ENCODE measurements around the gene ARL17B. TPM values are rescaled to one million over a fixed set of nuclear protein-coding genes. Genes with fewer than 3 reads are reported as not detected.
"Not testable (repeated sequence)": the region's sequence is repeated elsewhere in the genome, so short reads cannot be mapped to it uniquely, and the experiment has no call there.

The ARL17B gene
- total and polyA plus RNA-seq, 2 of the 4 experiments (the other 2 are of a cell fraction), result 4.8 to 6.5 TPM

- in situ Hi-C loops (cut with MboI; ENCODE audit: low sequenced_read_pairs); H4K8ac ChIP-seq (ENCODE audit: low read depth in 2 of 2, low read length in 2 of 2); H3K27ac ChIP-seq (ENCODE audit: insufficient read depth, low read length); H2BK120ac ChIP-seq (ENCODE audit: low read depth, low read length); H3K9ac ChIP-seq (ENCODE audit: low read depth, low read length); H3K4ac ChIP-seq (ENCODE audit: low read depth, low read length); H3K4me3 ChIP-seq (ENCODE audit: insufficient read depth, low read depth, low read length); H3K56ac ChIP-seq (ENCODE audit: extremely low read depth, insufficient read depth, low read length); H3K36me3 ChIP-seq (ENCODE audit: control insufficient read depth, insufficient read depth, low read length); H4K91ac ChIP-seq (ENCODE audit: insufficient read depth, low read depth, low read length); intact Hi-C loops (cut with micrococcal nuclease); H3K23ac ChIP-seq (ENCODE audit: low read depth, low read length); POLR2A ChIA-PET (ENCODE audit: unreplicated experiment); DNase-seq; H2BK5ac ChIP-seq (ENCODE audit: low read depth, low read length, poor library complexity, severe bottlenecking); dilution Hi-C loops (cut with HindIII; ENCODE audit: low sequenced_read_pairs, unreplicated experiment); H3K14ac ChIP-seq (replicated peaks; ENCODE audit: low read depth, low read length); H3K27me3 ChIP-seq (ENCODE audit: control insufficient read depth, insufficient read depth, low read length); H3K9me1 ChIP-seq (ENCODE audit: insufficient read depth, low read length); H3K4me1 ChIP-seq (ENCODE audit: control insufficient read depth, insufficient read depth, low read length); H3K4me2 ChIP-seq (ENCODE audit: low read depth, low read length); H2BK20ac ChIP-seq (ENCODE audit: low read depth, low read length); ATAC-seq (ENCODE audit: low read depth); H3K9me3 ChIP-seq (ENCODE audit: control insufficient read depth, insufficient read depth, low read length); H2BK15ac ChIP-seq (ENCODE audit: low read depth, low read length); BruUV-seq (replicated peaks); CTCF ChIA-PET; H2AK9ac ChIP-seq (replicated peaks; ENCODE audit: low read depth, low read length, poor library complexity); H4K5ac ChIP-seq (ENCODE audit: low read depth, low read length); H2AK5ac ChIP-seq (ENCODE audit: low read depth, low read length); H4K20me1 ChIP-seq (ENCODE audit: insufficient read depth, low read length); H2AFZ ChIP-seq (replicated peaks; ENCODE audit: low read length, poor library complexity); H3K79me1 ChIP-seq (ENCODE audit: low read depth in 1 of 2, low read length in 2 of 2); H3K18ac ChIP-seq (ENCODE audit: low read depth, low read length): not testable (repeated sequence)
- no CpG with 5 or more reads among the region's 27 CpGs for WGBS, 2 experiments (ENCODE audit: extremely low coverage in 2 of 2, insufficient read length in 1 of 2)
Observed at GRCh38 chr17:46244339-46244913, 117.1 kb downstream of the ARL17B start.

DNA sequence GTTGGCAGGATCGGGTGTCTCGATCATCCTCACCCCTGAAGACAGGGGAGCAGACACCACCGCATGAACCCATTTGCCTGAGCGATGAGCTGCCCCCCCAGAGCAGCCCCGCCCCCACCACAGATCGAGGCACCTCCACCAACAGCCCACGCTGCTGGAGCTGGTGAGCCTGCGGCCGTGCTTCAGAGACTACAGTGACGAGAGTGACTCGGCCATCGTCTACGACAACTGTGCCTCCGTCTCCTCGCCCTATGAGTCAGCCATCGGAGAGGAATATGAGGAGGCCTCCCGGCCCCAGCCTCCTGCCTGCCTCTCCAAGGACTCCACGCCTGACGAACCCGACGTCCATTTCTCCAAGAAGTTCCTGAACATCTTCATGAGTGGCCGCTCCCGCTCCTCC, 117.6 kb downstream of the ARL17B start:
- H4K20me1 ChIP-seq (ENCODE audit: insufficient read depth, low read length); H3K9me1 ChIP-seq (ENCODE audit: insufficient read depth, low read length); H4K91ac ChIP-seq (ENCODE audit: insufficient read depth, low read depth, low read length); intact Hi-C loops (cut with micrococcal nuclease); H3K27ac ChIP-seq (ENCODE audit: insufficient read depth, low read length); H3K79me1 ChIP-seq (ENCODE audit: low read depth in 1 of 2, low read length in 2 of 2); ATAC-seq (ENCODE audit: low read depth); H3K4me1 ChIP-seq (ENCODE audit: control insufficient read depth, insufficient read depth, low read length); H2BK5ac ChIP-seq (ENCODE audit: low read depth, low read length, poor library complexity, severe bottlenecking); H3K4me3 ChIP-seq (ENCODE audit: insufficient read depth, low read depth, low read length); H2BK15ac ChIP-seq (ENCODE audit: low read depth, low read length); H3K14ac ChIP-seq (replicated peaks; ENCODE audit: low read depth, low read length); H3K36me3 ChIP-seq (ENCODE audit: control insufficient read depth, insufficient read depth, low read length); dilution Hi-C loops (cut with HindIII; ENCODE audit: low sequenced_read_pairs, unreplicated experiment); H3K18ac ChIP-seq (ENCODE audit: low read depth, low read length); in situ Hi-C loops (cut with MboI; ENCODE audit: low sequenced_read_pairs); POLR2A ChIA-PET (ENCODE audit: unreplicated experiment); H4K8ac ChIP-seq (ENCODE audit: low read depth in 2 of 2, low read length in 2 of 2); H3K9ac ChIP-seq (ENCODE audit: low read depth, low read length); H2AK9ac ChIP-seq (replicated peaks; ENCODE audit: low read depth, low read length, poor library complexity); H3K4me2 ChIP-seq (ENCODE audit: low read depth, low read length); CTCF ChIA-PET; H4K5ac ChIP-seq (ENCODE audit: low read depth, low read length); H2AFZ ChIP-seq (replicated peaks; ENCODE audit: low read length, poor library complexity); H3K9me3 ChIP-seq (ENCODE audit: control insufficient read depth, insufficient read depth, low read length); H3K4ac ChIP-seq (ENCODE audit: low read depth, low read length); H2AK5ac ChIP-seq (ENCODE audit: low read depth, low read length); DNase-seq; H3K56ac ChIP-seq (ENCODE audit: extremely low read depth, insufficient read depth, low read length); H3K23ac ChIP-seq (ENCODE audit: low read depth, low read length); H2BK20ac ChIP-seq (ENCODE audit: low read depth, low read length); H3K27me3 ChIP-seq (ENCODE audit: control insufficient read depth, insufficient read depth, low read length); BruUV-seq (replicated peaks); H2BK120ac ChIP-seq (ENCODE audit: low read depth, low read length): not testable (repeated sequence)
- WGBS, 2 experiments (ENCODE audit: extremely low coverage in 2 of 2, insufficient read length in 1 of 2), result no CpG with 5 or more reads among the region's 23 CpGs
